ENCODE data around the gene GLMN.

The GLMN gene, protein sequence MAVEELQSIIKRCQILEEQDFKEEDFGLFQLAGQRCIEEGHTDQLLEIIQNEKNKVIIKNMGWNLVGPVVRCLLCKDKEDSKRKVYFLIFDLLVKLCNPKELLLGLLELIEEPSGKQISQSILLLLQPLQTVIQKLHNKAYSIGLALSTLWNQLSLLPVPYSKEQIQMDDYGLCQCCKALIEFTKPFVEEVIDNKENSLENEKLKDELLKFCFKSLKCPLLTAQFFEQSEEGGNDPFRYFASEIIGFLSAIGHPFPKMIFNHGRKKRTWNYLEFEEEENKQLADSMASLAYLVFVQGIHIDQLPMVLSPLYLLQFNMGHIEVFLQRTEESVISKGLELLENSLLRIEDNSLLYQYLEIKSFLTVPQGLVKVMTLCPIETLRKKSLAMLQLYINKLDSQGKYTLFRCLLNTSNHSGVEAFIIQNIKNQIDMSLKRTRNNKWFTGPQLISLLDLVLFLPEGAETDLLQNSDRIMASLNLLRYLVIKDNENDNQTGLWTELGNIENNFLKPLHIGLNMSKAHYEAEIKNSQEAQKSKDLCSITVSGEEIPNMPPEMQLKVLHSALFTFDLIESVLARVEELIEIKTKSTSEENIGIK

DNA sequence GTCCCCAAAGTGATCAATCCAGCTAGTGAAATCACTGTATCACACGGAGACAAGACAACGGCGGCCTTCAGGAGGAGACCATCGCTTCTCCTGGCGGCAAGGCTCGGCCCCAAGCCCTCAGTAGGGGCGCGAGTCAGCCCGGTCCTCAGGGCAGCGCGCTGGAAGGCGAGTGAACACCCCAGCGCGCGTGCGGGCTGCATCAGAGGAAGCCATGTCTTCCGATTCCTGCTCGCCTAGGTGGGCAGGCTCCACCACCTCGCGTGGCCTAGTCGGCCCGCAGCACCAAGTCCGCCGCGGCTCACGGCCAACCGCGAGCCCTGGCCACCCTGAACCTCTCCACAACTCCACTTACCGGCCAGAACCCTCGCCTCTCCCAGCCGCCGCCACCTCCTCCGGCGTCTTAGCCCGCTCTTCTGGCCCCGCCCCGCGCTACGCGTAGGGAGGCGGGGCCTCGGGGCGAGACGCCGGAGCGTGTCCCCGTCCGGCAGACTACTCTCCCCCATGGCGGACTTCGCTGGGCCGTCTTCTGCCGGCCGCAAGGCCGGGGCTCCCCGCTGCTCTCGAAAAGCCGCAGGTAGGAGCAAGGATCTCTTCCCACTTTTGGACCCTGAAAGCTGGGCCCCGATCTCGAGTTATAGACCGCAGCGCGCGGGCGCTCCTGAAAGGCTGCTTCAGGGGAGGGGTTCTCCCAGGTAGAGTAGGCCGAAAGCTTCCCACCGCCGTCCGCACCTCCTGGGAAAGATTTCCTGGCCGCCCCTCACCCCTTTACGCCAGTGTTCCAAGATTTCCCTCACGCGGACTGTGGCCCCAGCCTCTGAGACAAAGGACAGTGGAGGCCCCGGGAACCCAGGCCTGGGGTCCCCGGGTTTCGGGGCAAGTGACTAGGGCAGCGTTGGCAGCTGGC, at the start of gene GLMN, which contains the start of gene RPAP2:
Gene GLMN, minus strand, starts transcription at position 415 of the 904 bp plus-strand sequence. CDS start 988 bp downstream, outside the sequence.
Gene RPAP2, plus strand, starts transcription at position 487 of the 904 bp plus-strand sequence. Its CDS starts 15 bp downstream, at position 502.
- TF ChIP-seq ZFX (IDR thresholded peaks at IDR 0.05) = peak; percentile 82
- TF ChIP-seq, protein P1, sequence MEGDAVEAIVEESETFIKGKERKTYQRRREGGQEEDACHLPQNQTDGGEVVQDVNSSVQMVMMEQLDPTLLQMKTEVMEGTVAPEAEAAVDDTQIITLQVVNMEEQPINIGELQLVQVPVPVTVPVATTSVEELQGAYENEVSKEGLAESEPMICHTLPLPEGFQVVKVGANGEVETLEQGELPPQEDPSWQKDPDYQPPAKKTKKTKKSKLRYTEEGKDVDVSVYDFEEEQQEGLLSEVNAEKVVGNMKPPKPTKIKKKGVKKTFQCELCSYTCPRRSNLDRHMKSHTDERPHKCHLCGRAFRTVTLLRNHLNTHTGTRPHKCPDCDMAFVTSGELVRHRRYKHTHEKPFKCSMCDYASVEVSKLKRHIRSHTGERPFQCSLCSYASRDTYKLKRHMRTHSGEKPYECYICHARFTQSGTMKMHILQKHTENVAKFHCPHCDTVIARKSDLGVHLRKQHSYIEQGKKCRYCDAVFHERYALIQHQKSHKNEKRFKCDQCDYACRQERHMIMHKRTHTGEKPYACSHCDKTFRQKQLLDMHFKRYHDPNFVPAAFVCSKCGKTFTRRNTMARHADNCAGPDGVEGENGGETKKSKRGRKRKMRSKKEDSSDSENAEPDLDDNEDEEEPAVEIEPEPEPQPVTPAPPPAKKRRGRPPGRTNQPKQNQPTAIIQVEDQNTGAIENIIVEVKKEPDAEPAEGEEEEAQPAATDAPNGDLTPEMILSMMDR (conservative IDR thresholded peaks at IDR 0.05) = peak; percentile 36
- peak within 1 kb of the TSS; percentile 98 for H3K27ac ChIP-seq

DNA sequence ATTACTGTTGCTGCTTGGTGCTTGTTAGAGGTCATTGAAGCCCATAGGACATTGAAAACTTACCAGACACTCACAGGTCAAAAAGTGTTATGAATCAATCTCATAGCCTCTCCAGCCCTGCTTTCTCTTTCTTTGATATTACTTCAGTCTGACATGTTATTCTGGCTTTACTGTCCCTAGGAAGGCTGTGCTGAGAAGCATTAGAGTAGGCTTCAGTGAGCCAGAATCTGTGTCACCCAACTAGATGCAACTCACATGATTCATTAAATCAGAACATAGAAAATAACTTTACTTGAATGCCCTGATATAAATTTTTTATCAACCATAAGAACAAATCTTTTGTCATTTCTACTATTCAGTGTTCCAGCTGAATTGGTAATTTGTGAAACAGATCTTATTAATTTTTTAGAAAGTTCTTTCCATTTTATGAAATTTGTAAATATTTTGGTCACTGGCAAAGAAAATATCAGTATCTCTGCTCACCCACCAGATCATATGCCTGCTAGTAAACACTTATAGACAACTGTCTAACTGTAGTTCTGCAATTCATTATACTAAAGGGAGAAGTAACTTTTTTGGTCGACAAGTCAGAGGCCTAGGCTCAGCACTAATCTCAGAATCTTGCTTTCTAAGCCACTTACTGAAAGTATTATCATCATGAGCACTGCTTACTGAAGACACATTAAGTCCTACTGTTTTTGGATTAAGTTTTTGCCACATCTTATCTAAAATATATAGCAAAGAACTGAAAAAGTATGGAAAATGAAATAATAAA, 48.3 kb upstream of the GLMN start:
- no peak overlapping the region for H3K27ac ChIP-seq
- TF ChIP-seq, protein P1 (conservative IDR thresholded peaks at IDR 0.05) = no peak
- no peak for TF ChIP-seq ZFX (IDR thresholded peaks at IDR 0.05)

DNA sequence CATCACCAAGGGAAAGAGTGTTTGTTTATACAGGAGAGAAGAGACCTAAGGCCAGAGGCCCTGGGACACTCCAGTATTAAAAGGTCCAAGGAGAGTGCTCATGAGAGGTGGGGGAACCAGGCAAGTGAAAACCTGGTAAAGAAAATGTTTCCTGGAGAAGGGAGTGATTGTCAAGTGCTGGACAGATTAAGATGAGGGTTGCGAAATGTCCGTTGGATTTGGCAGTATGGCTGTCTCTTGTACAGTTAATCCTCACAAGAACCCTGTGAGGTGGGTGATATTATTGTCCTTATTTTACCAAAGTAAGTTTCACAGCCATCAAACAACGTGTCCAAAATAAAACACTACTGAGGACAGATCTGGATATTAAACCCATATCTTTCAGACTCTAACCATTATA, 44.3 kb upstream of the GLMN start:
- H3K27ac ChIP-seq = no peak overlapping the region
- TF ChIP-seq ZFX (IDR thresholded peaks at IDR 0.05) = no peak
- TF ChIP-seq, protein P1 (conservative IDR thresholded peaks at IDR 0.05) = no peak

DNA sequence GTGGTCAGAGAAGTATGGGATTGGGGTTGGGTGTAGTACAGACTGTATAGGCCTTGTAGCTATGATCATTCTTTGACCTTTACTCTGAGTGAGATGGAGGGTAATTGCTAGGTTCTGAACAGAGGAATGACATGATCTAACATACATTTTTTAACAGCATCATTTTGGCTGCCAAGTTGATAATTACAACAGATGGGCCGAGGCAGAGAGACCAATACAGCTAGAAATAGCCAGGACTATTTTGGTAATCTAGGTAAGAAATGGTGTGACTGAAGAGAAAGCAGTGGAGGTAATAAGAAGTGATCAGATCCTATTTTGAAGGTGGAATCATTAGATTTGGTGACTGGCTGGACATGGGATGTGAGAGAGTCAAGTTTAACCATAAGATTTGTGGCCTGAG, 43.6 kb upstream of the GLMN start:
- TF ChIP-seq, protein P1 (conservative IDR thresholded peaks at IDR 0.05) = no peak
- no peak for TF ChIP-seq ZFX (IDR thresholded peaks at IDR 0.05)
- no peak overlapping the region for H3K27ac ChIP-seq

DNA sequence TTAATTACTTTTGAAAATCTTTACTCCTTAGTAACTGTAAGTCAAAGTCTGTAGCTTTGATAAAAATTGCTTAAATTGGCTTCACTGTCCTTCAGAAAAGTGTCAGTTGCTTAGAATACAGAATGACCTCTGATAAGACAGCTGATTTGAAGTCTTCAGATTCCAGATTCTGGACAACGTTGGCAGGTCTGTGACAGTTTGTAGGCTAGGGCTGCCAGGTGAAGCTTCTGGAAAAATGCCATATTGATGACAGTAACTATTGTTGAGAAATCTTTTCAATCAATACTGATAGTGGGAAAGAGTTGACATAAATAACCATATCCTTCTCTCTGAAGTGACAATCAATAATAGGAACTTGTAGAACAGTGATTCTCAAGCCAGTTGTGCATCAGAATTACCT, 41.4 kb upstream of the GLMN start:
- H3K27ac ChIP-seq = no peak overlapping the region
- TF ChIP-seq, protein P1 (conservative IDR thresholded peaks at IDR 0.05) = no peak
- TF ChIP-seq ZFX (IDR thresholded peaks at IDR 0.05) = no peak

DNA sequence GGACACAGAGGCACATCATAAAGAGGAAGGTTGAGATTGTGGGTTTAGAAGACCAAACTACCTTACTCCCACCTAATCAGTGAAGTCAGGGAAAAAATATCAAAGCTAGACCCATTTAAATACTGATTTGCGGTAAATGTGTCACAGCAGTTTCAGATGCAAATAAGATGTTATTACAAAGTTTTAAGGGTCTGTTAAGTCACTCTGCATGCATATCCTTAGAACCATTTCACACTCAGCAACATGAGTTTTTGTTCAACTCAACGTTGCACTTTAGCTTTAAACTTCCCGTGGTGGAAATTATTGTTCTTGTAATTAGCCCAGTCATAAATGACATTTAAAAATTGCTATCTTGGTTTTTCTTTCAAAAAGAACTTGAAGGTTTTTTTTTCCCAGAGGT, 34.9 kb upstream of the GLMN start:
- H3K27ac ChIP-seq = no peak overlapping the region
- no peak for TF ChIP-seq ZFX (IDR thresholded peaks at IDR 0.05)
- TF ChIP-seq, protein P1 (conservative IDR thresholded peaks at IDR 0.05) = no peak
